ENCODE measurements around the gene RGL2. TPM values are rescaled to one million over a fixed set of nuclear protein-coding genes. Genes with fewer than 3 reads are reported as not detected.

Gene RGL2
- total and polyA plus RNA-seq, 2 of the 13 experiments (the other 11 are each of a cell fraction or from before 2014, with no cell fraction given) = 22.9 to 47.4 TPM

DNA sequence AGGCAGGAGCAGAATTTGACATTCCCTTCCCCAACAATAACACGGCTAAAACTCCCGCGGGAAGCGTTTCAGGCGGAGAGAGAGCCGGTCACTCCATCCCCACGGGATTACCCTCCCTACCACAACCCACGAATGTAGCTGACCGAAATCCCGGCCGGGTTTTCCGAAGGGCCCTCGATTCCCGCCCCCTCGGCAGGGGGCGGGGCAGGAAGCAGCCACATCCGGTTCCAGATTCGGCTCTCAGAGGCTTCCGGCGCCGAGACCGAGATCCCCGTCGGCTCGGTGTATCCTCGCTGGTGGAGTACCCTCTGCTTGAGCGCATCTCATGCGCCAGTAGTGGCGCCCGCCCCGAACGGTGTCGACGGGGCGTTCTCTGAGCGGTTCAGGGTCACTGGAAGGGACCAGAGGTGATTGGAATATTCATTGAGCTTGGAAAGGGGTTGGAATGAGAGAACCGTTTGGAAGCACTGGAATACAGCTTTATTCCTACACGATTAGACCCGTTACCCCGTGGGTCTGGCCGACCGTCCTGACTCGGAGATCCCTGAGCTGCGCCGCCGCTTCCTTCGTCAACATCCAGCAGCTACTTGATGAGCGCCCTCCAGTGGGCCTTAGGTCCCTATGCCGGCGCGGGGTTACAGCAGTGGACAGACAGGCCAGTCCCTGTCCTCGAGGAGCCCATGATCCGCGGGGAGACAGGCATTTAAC is 649 bp upstream of the RGL2 start (continued):
- TF ChIP-seq, protein P1, sequence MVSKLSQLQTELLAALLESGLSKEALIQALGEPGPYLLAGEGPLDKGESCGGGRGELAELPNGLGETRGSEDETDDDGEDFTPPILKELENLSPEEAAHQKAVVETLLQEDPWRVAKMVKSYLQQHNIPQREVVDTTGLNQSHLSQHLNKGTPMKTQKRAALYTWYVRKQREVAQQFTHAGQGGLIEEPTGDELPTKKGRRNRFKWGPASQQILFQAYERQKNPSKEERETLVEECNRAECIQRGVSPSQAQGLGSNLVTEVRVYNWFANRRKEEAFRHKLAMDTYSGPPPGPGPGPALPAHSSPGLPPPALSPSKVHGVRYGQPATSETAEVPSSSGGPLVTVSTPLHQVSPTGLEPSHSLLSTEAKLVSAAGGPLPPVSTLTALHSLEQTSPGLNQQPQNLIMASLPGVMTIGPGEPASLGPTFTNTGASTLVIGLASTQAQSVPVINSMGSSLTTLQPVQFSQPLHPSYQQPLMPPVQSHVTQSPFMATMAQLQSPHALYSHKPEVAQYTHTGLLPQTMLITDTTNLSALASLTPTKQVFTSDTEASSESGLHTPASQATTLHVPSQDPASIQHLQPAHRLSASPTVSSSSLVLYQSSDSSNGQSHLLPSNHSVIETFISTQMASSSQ (IDR thresholded peaks at IDR 0.05; ENCODE audit: low read depth) = 0 out of 2 replicates have a peak, but pooled peaks have one; percentile 18
- TF ChIP-seq, protein P1 (CRISPR knock-in tag; IDR thresholded peaks at IDR 0.05; ENCODE audit: borderline replicate concordance) = no peak; the same call in 1 of the 2 replicates
- TF ChIP-seq CEBPG (CRISPR knock-in tag; IDR thresholded peaks at IDR 0.05) (peak; percentile 59), FOXK2 (IDR thresholded peaks at IDR 0.05) (0 out of 2 replicates have a peak, but pooled peaks have one; percentile 4), ZFP82 (CRISPR knock-in tag; IDR thresholded peaks at IDR 0.05; ENCODE audit: borderline replicate concordance) (no peak), TEAD2 (CRISPR knock-in tag; IDR thresholded peaks at IDR 0.05) (no peak)
- TF ChIP-seq, protein P2, sequence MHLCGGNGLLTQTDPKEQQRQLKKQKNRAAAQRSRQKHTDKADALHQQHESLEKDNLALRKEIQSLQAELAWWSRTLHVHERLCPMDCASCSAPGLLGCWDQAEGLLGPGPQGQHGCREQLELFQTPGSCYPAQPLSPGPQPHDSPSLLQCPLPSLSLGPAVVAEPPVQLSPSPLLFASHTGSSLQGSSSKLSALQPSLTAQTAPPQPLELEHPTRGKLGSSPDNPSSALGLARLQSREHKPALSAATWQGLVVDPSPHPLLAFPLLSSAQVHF (CRISPR knock-in tag; IDR thresholded peaks at IDR 0.05) = peak; percentile 78
- TF ChIP-seq, protein P3, sequence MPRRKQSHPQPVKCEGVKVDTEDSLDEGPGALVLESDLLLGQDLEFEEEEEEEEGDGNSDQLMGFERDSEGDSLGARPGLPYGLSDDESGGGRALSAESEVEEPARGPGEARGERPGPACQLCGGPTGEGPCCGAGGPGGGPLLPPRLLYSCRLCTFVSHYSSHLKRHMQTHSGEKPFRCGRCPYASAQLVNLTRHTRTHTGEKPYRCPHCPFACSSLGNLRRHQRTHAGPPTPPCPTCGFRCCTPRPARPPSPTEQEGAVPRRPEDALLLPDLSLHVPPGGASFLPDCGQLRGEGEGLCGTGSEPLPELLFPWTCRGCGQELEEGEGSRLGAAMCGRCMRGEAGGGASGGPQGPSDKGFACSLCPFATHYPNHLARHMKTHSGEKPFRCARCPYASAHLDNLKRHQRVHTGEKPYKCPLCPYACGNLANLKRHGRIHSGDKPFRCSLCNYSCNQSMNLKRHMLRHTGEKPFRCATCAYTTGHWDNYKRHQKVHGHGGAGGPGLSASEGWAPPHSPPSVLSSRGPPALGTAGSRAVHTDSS (CRISPR knock-in tag; conservative IDR thresholded peaks at IDR 0.05) = no peak; the same call in 1 of the 2 replicates

Measured in HepG2 (cell line).